KMS-11 (cell line): ENCODE results near the gene TFAP2B.

Source experiments
- H2AFZ ChIP-seq: fragments of 200-600 bp; sonication (generic); 2 replicates; pipeline ENCODE4 v1.6.1; 2016; ENCODE audit warnings: antibody characterized with exemption, mixed run types, low read depth
- H3K27ac ChIP-seq: fragments of 200-600 bp; sonication (generic); 2 replicates; pipeline ENCODE4 v1.6.1; 2016; ENCODE audit warnings: mild to moderate bottlenecking, mixed run types
- H3K27me3 ChIP-seq: fragments of 200-600 bp; sonication (generic); 2 replicates; pipeline ENCODE4 v1.6.1; 2017; ENCODE audit warnings: mild to moderate bottlenecking, low read depth, mixed run types, moderate library complexity; ENCODE audit not compliant: insufficient read depth
- H3K36me3 ChIP-seq: fragments of 200-600 bp; sonication (generic); 2 replicates; pipeline ENCODE4 v1.6.1; 2017; ENCODE audit warnings: mild to moderate bottlenecking, mixed run types; ENCODE audit not compliant: insufficient read depth
- H3K4me1 ChIP-seq: fragments of 200-600 bp; sonication (generic); 2 replicates; pipeline ENCODE4 v1.6.1; 2016; ENCODE audit warnings: mild to moderate bottlenecking, low read depth, mixed run types; ENCODE audit not compliant: poor library complexity, severe bottlenecking
- H3K4me2 ChIP-seq: fragments of 200-600 bp; sonication (generic); 2 replicates; pipeline ENCODE4 v1.7.0; 2016; ENCODE audit warnings: mild to moderate bottlenecking, mixed run types
- H3K4me3 ChIP-seq: fragments of 200-600 bp; sonication (generic); IDR thresholded peaks from 2 replicates; pipeline ENCODE4 v1.6.1; 2017; ENCODE audit warnings: low read depth, low read length, mixed read lengths; ENCODE audit not compliant: insufficient read depth
- H3K79me2 ChIP-seq: fragments of 200-600 bp; sonication (generic); 2 replicates; pipeline ENCODE4 v1.6.1; 2016; ENCODE audit warnings: low read depth, mixed run types; ENCODE audit not compliant: insufficient read depth
- H3K9ac ChIP-seq: fragments of 200-600 bp; sonication (generic); 2 replicates; pipeline ENCODE4 v1.6.1; 2016; ENCODE audit warnings: mild to moderate bottlenecking, mixed run types
- H4K20me1 ChIP-seq: fragments of 200-600 bp; sonication (generic); 2 replicates; pipeline ENCODE4 v1.6.1; 2016; ENCODE audit warnings: mild to moderate bottlenecking, mixed run types; ENCODE audit not compliant: insufficient read depth
- TF ChIP-seq, protein P1 (sequence below): fragments of 200-600 bp; sonication (generic); conservative IDR thresholded peaks from 2 replicates; pipeline ENCODE4 v1.6.1; 2017; ENCODE audit warnings: low read depth, mild to moderate bottlenecking, antibody characterized with exemption, low read length, moderate library complexity, mixed read lengths

The TFAP2B gene

DNA sequence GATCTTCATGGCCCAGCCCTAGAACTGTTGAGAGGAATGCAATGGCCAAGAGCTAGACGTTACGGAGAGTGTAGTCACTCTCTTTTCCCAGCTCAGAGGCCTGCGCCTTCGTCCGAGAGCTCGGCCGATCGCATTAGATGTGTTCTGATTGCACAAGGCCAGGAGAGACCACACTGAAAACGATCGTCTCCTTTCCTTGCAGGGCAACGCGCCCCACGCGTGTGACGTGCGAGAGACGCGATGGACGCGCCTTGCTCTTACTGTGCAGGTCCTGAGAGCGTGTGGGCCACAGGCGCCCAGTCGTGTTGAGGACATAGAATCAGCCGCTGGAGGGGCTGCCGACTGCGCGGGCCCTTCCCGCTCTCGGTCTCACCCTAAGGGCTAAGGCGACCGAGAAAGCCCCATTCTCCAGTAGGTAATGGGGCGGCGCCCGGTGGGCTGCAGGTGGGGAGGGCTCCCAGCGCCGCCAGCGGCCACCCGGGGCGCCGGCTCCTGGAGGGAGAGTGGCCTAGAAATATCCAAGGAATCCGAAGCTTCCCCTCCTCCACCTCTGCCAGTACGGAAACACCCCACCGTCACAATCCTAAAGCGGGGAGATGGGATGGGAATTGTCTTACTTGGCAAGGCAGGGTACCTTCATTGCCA, 26.9 kb downstream of the TFAP2B start:
- TF ChIP-seq, protein P1, sequence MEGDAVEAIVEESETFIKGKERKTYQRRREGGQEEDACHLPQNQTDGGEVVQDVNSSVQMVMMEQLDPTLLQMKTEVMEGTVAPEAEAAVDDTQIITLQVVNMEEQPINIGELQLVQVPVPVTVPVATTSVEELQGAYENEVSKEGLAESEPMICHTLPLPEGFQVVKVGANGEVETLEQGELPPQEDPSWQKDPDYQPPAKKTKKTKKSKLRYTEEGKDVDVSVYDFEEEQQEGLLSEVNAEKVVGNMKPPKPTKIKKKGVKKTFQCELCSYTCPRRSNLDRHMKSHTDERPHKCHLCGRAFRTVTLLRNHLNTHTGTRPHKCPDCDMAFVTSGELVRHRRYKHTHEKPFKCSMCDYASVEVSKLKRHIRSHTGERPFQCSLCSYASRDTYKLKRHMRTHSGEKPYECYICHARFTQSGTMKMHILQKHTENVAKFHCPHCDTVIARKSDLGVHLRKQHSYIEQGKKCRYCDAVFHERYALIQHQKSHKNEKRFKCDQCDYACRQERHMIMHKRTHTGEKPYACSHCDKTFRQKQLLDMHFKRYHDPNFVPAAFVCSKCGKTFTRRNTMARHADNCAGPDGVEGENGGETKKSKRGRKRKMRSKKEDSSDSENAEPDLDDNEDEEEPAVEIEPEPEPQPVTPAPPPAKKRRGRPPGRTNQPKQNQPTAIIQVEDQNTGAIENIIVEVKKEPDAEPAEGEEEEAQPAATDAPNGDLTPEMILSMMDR = no peak
- H3K4me3 ChIP-seq = no peak overlapping the region
- H3K27ac ChIP-seq = no peak overlapping the region
- no peak overlapping the region for H2AFZ ChIP-seq
- H4K20me1 ChIP-seq = no peaks in the 10 kb centered on the region
- no peaks in the 10 kb centered on the region for H3K79me2 ChIP-seq
- H3K9ac ChIP-seq = no peak overlapping the region
- no peaks in the 10 kb centered on the region for H3K4me1 ChIP-seq
- H3K36me3 ChIP-seq = no peaks in the 10 kb centered on the region
- no peaks in the 10 kb centered on the region for H3K27me3 ChIP-seq
- no peak overlapping the region for H3K4me2 ChIP-seq

DNA sequence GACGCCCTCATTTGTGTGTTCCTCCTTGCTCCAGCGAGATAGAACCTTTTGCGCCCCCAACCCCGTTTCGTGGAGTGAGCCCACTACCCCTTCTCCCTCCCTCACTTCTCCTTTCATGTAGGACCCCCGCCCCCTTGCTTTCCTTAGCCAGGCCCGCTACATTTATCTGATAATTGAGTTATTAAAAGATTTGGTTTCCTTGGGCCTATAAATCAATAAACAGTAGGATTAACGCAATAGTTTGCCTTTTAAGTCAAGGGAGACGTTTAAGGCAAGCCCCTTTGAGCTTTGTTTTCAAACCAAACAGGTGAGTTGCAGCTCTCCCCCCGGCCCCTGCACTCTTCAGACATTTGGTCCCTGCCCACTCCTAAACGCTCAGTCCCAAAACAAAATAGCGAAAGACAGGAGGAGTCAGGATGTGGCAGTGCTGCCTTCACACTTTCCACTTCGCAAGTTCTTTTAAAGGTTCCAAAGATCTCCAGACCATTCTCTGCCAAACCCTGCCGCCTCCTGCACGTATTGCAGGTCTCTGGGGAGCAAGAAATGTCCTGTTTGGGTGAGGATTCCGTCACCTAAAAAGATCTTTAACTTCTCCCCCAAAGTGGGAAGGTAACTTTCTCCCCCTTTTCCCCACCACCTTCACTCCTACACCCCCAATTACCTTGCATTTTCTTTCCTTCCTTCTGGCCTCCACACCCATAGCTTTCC, 27.6 kb downstream of the TFAP2B start:
- Histone ChIP-seq H2AFZ (no peak overlapping the region), H3K4me3 (no peak overlapping the region), H4K20me1 (no peaks in the 10 kb centered on the region), H3K4me1 (no peaks in the 10 kb centered on the region), H3K4me2 (no peak overlapping the region), H3K36me3 (no peaks in the 10 kb centered on the region), H3K79me2 (no peaks in the 10 kb centered on the region), H3K27ac (no peak overlapping the region), H3K9ac (no peak overlapping the region), H3K27me3 (no peaks in the 10 kb centered on the region)
- TF ChIP-seq, protein P1 = no peak

- Histone ChIP-seq H3K36me3 (no peaks in the 10 kb centered on the region), H3K4me1 (no peaks in the 10 kb centered on the region), H3K4me3 (no peak overlapping the region), H3K9ac (no peak overlapping the region), H3K79me2 (no peaks in the 10 kb centered on the region), H2AFZ (no peak overlapping the region), H4K20me1 (no peaks in the 10 kb centered on the region), H3K27ac (no peak overlapping the region), H3K27me3 (no peaks in the 10 kb centered on the region), H3K4me2 (no peak overlapping the region)
- TF ChIP-seq, protein P1 = no peak
Measured at GRCh38 chr6:50846852-50847155, 28.1 kb downstream of the TFAP2B start.

GRCh38 chr6:50847890-50848594, 29.4 kb downstream of the TFAP2B start:
- no peak overlapping the region for H2AFZ ChIP-seq
- no peak overlapping the region for H3K4me2 ChIP-seq
- no peaks in the 10 kb centered on the region for H4K20me1 ChIP-seq
- H3K79me2 ChIP-seq = no peaks in the 10 kb centered on the region
- TF ChIP-seq, protein P1 = no peak
- H3K9ac ChIP-seq = no peak overlapping the region
- no peaks in the 10 kb centered on the region for H3K4me1 ChIP-seq
- H3K27ac ChIP-seq = no peak overlapping the region
- H3K4me3 ChIP-seq = no peak overlapping the region
- H3K27me3 ChIP-seq = no peaks in the 10 kb centered on the region
- H3K36me3 ChIP-seq = no peaks in the 10 kb centered on the region
